HepG2 (cell line): ENCODE results near the gene FNDC7. TPM values are rescaled to one million over a fixed set of nuclear protein-coding genes. Genes with fewer than 3 reads are reported as not detected.

Source experiments
- ATAC-seq: fragments of 200-7000 bp; cut with Tn5 transposase; 3 replicates; pipeline ENCODE4 v1.9.1; 2020; ENCODE audit warnings: mild to moderate bottlenecking, moderate library complexity
- BruUV-seq: library from RNA; stranded (reverse); fragments of 400-500 nt; replicated peaks from 2 replicates; lab custom pipeline; 2021; lab: Mats Ljungman, UMichigan
- CTCF ChIA-PET: fragments of 300-600 bp; formaldehyde crosslinking; extraction: SDS; loops from one replicate; lab custom pipeline; 2021; ENCODE audit warnings: low total read pairs, inconsistent platforms, low intra/inter-chr PET ratio; lab: Yijun Ruan, JAX
- POLR2A ChIA-PET: fragments of 350-600 bp; sonication (Branson Sonifier 250); formaldehyde crosslinking; loops from one replicate; lab custom pipeline; 2020; ENCODE audit warnings: antibody characterized with exemption, inconsistent platforms; lab: Yijun Ruan, JAX
- DNase-seq: peaks from one replicate; pipeline ENCODE4 v3.0.0-alpha.2; 2015; ENCODE audit warnings: low spot score
- FAIRE-seq: peaks from 3 replicates; lab custom pipeline; 2011; peaks lifted over from hg19 to GRCh38; lab: Jason Lieb, UNC
- H2AFZ ChIP-seq: one replicate; pipeline ENCODE4 v1.6.1; 2011; ENCODE audit warnings: low read length, inconsistent platforms
- H3K27ac ChIP-seq: fragments of 300-600 bp; 3 replicates; pipeline ENCODE4 v1.8.0; 2011; ENCODE audit warnings: mixed run types, mild to moderate bottlenecking, mixed read lengths, low read length, inconsistent platforms; ENCODE audit not compliant: insufficient read depth; ENCODE audit errors: extremely low read length
- H3K27me3 ChIP-seq, 2 experiments: fragments of 200-600 bp in 1 of 2; 2 replicates in 1 of 2; 3 replicates in 1 of 2; pipeline versions ENCODE4 v1.6.0 to v1.8.0; 2011; ENCODE audit warnings: low read length in 2 of 2, mild to moderate bottlenecking in 2 of 2, moderate library complexity in 2 of 2, inconsistent platforms in 1 of 2; ENCODE audit not compliant: insufficient read depth in 2 of 2, control insufficient read depth in 1 of 2
- H3K36me3 ChIP-seq, 2 experiments: fragments of 200-600 bp in 1 of 2; replicated peaks in 1 of 2; 2 replicates in 1 of 2; 3 replicates in 1 of 2; pipeline versions ENCODE4 v1.5.1 to v1.8.0; 2011; ENCODE audit warnings: low read length in 2 of 2, inconsistent platforms in 1 of 2; ENCODE audit not compliant: insufficient read depth in 2 of 2, control insufficient read depth in 1 of 2
- H3K4me1 ChIP-seq: 2 replicates; pipeline ENCODE4 v1.5.1; 2012; ENCODE audit warnings: low read length, inconsistent platforms; ENCODE audit not compliant: insufficient read depth
- H3K4me2 ChIP-seq: 2 replicates; pipeline ENCODE4 v1.6.0; 2011; ENCODE audit warnings: low read depth, low read length, inconsistent platforms
- H3K4me3 ChIP-seq, 3 experiments: fragments of 200-600 bp in 1 of 3; sonication (generic), shearing (Covaris generic) in 1 of 3; replicated peaks in 1 of 3; 2 replicates each; pipeline ENCODE4 v1.5.1; 2011 to 2016; ENCODE audit warnings: low read length in 3 of 3, inconsistent platforms in 2 of 3, low read depth in 2 of 3, mild to moderate bottlenecking in 2 of 3, control low read depth in 1 of 3, mixed read lengths in 1 of 3; ENCODE audit not compliant: insufficient read depth in 1 of 3
- H3K79me2 ChIP-seq: one replicate; pipeline ENCODE4 v1.6.1; 2011; ENCODE audit warnings: low read length, inconsistent platforms; ENCODE audit not compliant: insufficient read depth
- H3K9ac ChIP-seq: 2 replicates; pipeline ENCODE4 v1.6.0; 2011; ENCODE audit warnings: mild to moderate bottlenecking, low read depth, low read length, inconsistent platforms; ENCODE audit not compliant: insufficient read depth
- H3K9me3 ChIP-seq: 2 replicates; pipeline ENCODE4 v1.5.1; 2012; ENCODE audit warnings: mild to moderate bottlenecking, low read length
- H4K20me1 ChIP-seq: 2 replicates; pipeline ENCODE4 v1.6.0; 2011; ENCODE audit warnings: inconsistent platforms, mild to moderate bottlenecking, low read length, moderate library complexity; ENCODE audit not compliant: insufficient read depth
- EHMT2 ChIP-seq: fragments of 200-600 bp; sonication (generic); IDR thresholded peaks from 2 replicates; pipeline ENCODE4 v1.7.0; 2017; ENCODE audit warnings: antibody characterized with exemption, low read depth, low read length, borderline replicate concordance
- HMG20A ChIP-seq: IDR thresholded peaks from 2 replicates; pipeline ENCODE4 v1.6.1; 2016; ENCODE audit warnings: borderline replicate concordance
- NFIB ChIP-seq: sonication (generic); formaldehyde crosslinking; IDR thresholded peaks from 2 replicates; pipeline ENCODE4 v1.9.0; 2021; ENCODE audit warnings: missing genetic modification reagents, mild to moderate bottlenecking, borderline replicate concordance
- NR3C1 ChIP-seq: sonication (generic); formaldehyde crosslinking; IDR thresholded peaks from 2 replicates; pipeline ENCODE4 v1.4.0; 2020; ENCODE audit warnings: missing genetic modification reagents
- ONECUT2 ChIP-seq: sonication (generic); formaldehyde crosslinking; IDR thresholded peaks from 2 replicates; pipeline ENCODE4 v1.4.0; 2020; ENCODE audit warnings: missing genetic modification reagents
- RBM39 ChIP-seq: fragments of 200-400 bp; formaldehyde crosslinking; IDR thresholded peaks from one replicate; pipeline ENCODE4 v1.6.1; 2018; ENCODE audit warnings: antibody characterized with exemption, mild to moderate bottlenecking, low read depth, low read length; ENCODE audit not compliant: poor library complexity, severe bottlenecking
- REPIN1 ChIP-seq: sonication (generic); formaldehyde crosslinking; IDR thresholded peaks from 2 replicates; pipeline ENCODE4 v1.8.0; 2022; ENCODE audit warnings: missing genetic modification reagents, low read depth, mild to moderate bottlenecking, borderline replicate concordance
- SIN3B ChIP-seq: fragments of 150-350 bp; IDR thresholded peaks from 2 replicates; pipeline ENCODE4 v1.6.1; 2014; ENCODE audit warnings: low read length
- SNAPC5 ChIP-seq: sonication (generic); formaldehyde crosslinking; IDR thresholded peaks from 2 replicates; pipeline ENCODE4 v1.8.1; 2023; ENCODE audit warnings: mild to moderate bottlenecking, missing genetic modification reagents, borderline replicate concordance
- SOX13 ChIP-seq, 3 experiments: fragments of 450-650 bp in 1 of 3; sonication (generic) in 1 of 3; formaldehyde crosslinking in 1 of 3; IDR thresholded peaks in 2 of 3; conservative IDR thresholded peaks in 1 of 3; 2 replicates each; pipeline versions ENCODE4 v1.5.0 to v1.6.1; 2016 to 2020; ENCODE audit warnings: antibody characterized with exemption in 1 of 3, mild to moderate bottlenecking in 1 of 3, missing compliant biosample characterization in 1 of 3, missing genetic modification reagents in 1 of 3, moderate library complexity in 1 of 3
- SP140L ChIP-seq: sonication (generic); formaldehyde crosslinking; IDR thresholded peaks from 2 replicates; pipeline ENCODE4 v1.4.0; 2020; ENCODE audit warnings: missing genetic modification reagents, borderline replicate concordance
- SRSF4 ChIP-seq: fragments of 200-400 bp; formaldehyde crosslinking; IDR thresholded peaks from one replicate; pipeline ENCODE4 v1.6.1; 2018; ENCODE audit warnings: mild to moderate bottlenecking, low read depth, low read length, moderate library complexity; ENCODE audit not compliant: poor library complexity, severe bottlenecking
- TAF1 ChIP-seq: sonication (generic); formaldehyde crosslinking; IDR thresholded peaks from 2 replicates; pipeline ENCODE4 v1.4.0; 2020; ENCODE audit warnings: missing genetic modification reagents
- TCF12 ChIP-seq, 2 experiments: fragments of 450-650 bp in 1 of 2; sonication (generic) in 1 of 2; formaldehyde crosslinking in 1 of 2; IDR thresholded peaks; 2 replicates each; pipeline versions ENCODE4 v1.6.1 to v1.8.0; 2017 to 2022; ENCODE audit warnings: antibody characterized with exemption in 1 of 2, mild to moderate bottlenecking in 1 of 2, missing genetic modification reagents in 1 of 2, moderate library complexity in 1 of 2
- ZNF12 ChIP-seq: sonication (generic); formaldehyde crosslinking; IDR thresholded peaks from 2 replicates; pipeline ENCODE4 v1.5.0; 2020; ENCODE audit warnings: missing genetic modification reagents
- ZNF274 ChIP-seq: sonication (generic); formaldehyde crosslinking; IDR thresholded peaks from 2 replicates; pipeline ENCODE4 v1.5.1; 2020; ENCODE audit warnings: mild to moderate bottlenecking, missing genetic modification reagents
- ZNF282 ChIP-seq: fragments of 450-650 bp; IDR thresholded peaks from 2 replicates; pipeline ENCODE4 v1.6.1; 2018; ENCODE audit not compliant: partially characterized antibody
- ZNF570 ChIP-seq: sonication (generic); formaldehyde crosslinking; IDR thresholded peaks from 2 replicates; pipeline ENCODE4 v1.4.0; 2020; ENCODE audit warnings: mild to moderate bottlenecking, missing genetic modification reagents, borderline replicate concordance
- WGBS: methylation state at CpG from one replicate; pipeline ENCODE4 v1.1.6; 2017; ENCODE audit warnings: low lambda C conversion rate; 5-methylcytosine and 5-hydroxymethylcytosine counted together
- in situ Hi-C: cut with HindIII; loops from 2 replicates; pipeline ENCODE4 v1.10.0; 2017; ENCODE audit warnings: low pct_unique_long_range_greater_than_20kb; ENCODE audit not compliant: extremely low pct_ligation_motif_present
- intact Hi-C: fragments of 100-400 bp; cut with micrococcal nuclease; formaldehyde crosslinking; loops from one replicate; pipeline ENCODE4 v1.10.0; 2022; ENCODE audit not compliant: unreplicated experiment
- polyA plus RNA-seq, 8 experiments: library from polyadenylated mRNA; depleted of rRNA in 3 of 8; stranded (reverse) in 7 of 8; unstranded in 1 of 8; fragments of >200 nt; fragmentation: Illumina TruSeq in 4 of 8; extraction: Trizol in 4 of 8; gene quantifications; 2 replicates each; pipeline versions ENCODE4 v1.2.1 to v1.2.3, GENCODE V29; 2011 to 2016; ENCODE audit warnings: low read depth in 4 of 8, missing spikeins in 1 of 8, mixed read lengths in 1 of 8; ENCODE audit not compliant: insufficient read depth in 1 of 8
- total RNA-seq, 5 experiments: library from RNA; depleted of rRNA; stranded (reverse); fragments of >200 nt; fragmentation: Illumina TruSeq; extraction: Trizol; gene quantifications; 2 replicates each; pipeline ENCODE4 v1.2.3, GENCODE V29; 2016; ENCODE audit warnings: low read depth in 1 of 5

Gene FNDC7
- total and polyA plus RNA-seq, 2 of the 13 experiments (the other 11 are each of a cell fraction or from before 2014, with no cell fraction given): 0.03 TPM; not detected in 1

DNA sequence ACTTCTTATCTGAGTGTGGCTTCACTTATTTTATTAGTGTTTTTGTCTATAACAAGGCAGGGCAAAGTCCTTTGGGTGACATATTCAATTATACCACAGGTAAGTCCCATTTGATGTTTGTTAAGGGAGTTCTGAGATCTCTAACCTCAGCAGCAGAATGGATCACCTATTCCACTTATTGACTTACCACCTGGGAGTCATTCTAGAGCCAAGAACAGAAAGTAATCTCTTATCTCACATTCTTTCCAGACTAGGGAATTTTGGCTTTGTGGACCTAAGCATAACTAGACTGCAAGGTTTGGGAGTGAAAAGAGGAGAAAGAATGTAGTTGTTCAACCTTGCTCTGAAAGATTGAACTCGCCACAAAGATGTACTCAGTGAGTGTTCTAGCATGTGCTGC, 13.2 kb downstream of the FNDC7 start:
- Histone ChIP-seq H3K4me3 (no peak overlapping the region), H3K27ac (no peak overlapping the region), H3K4me1 (peaks cover 16% of the 10 kb centered on the region), H3K4me2 (no peak overlapping the region), H3K9ac (no peak overlapping the region), H4K20me1 (no peaks in the 10 kb centered on the region), H2AFZ (no peak overlapping the region), H3K27me3 (peaks cover 4 to 9% of the 10 kb centered on the region in 2 experiments; a peak in 3 of 5 replicates), H3K79me2 (no peaks in the 10 kb centered on the region), H3K9me3 (no peaks in the 10 kb centered on the region), H3K36me3 (no peaks in the 10 kb centered on the region)
- no peak for TF ChIP-seq SOX13 (IDR thresholded peaks at IDR 0.05)
- no peak for TF ChIP-seq SOX13 (CRISPR knock-in tag; conservative IDR thresholded peaks at IDR 0.05 in 1 of 2, IDR thresholded peaks at IDR 0.05 in 1 of 2)
- TF ChIP-seq ZNF12 (CRISPR knock-in tag): no peak
- no peak for TF ChIP-seq ZNF274
- no peak for TF ChIP-seq REPIN1 (CRISPR knock-in tag)
- TF ChIP-seq TAF1: no peak
- no peak for TF ChIP-seq NR3C1 (CRISPR knock-in tag)
- no peak for TF ChIP-seq EHMT2
- no peak for TF ChIP-seq TCF12 (IDR thresholded peaks at IDR 0.05)
- TF ChIP-seq TCF12 (CRISPR knock-in tag; IDR thresholded peaks at IDR 0.05): no peak
- TF ChIP-seq SIN3B: no peak
- TF ChIP-seq SRSF4: no peak
- no peak for TF ChIP-seq ZNF570
- no peak for TF ChIP-seq SNAPC5
- no peak for TF ChIP-seq NFIB
- no peak for TF ChIP-seq SP140L (CRISPR knock-in tag)
- TF ChIP-seq ONECUT2 (CRISPR knock-in tag): no peak
- no peak for TF ChIP-seq ZNF282
- TF ChIP-seq RBM39: no peak
- no peak for TF ChIP-seq HMG20A (CRISPR knock-in tag)
- ATAC-seq: no peak
- in situ Hi-C loops (no loop called here), intact Hi-C loops (no loop called here)
- ChIA-PET CTCF (no interaction called here), POLR2A (no interaction called here)
- no peak for FAIRE-seq
- 16% methylated on average over 1 of the region's 1 CpG for WGBS
- no peak for DNase-seq
- no TSS peak for BruUV-seq
